ENCODE results near the gene SLC35A3.

SLC35A3 gene

GRCh38 chr1:100053727-100054126, 83.9 kb downstream of the SLC35A3 start:
- no peak overlapping the region for H3K4me3 ChIP-seq (ENCODE audit: low read depth in 1 of 2, low read length in 2 of 2)
- no peaks in the 10 kb centered on the region for H3K27me3 ChIP-seq (ENCODE audit: low read depth, low read length)
- H3K4me1 ChIP-seq (ENCODE audit: control insufficient read depth in 1 of 2, insufficient read depth in 2 of 2, low read length in 2 of 2): peaks cover 0 to 4% of the 10 kb centered on the region in 2 donors
- peaks cover 0 to 9% of the 10 kb centered on the region in 2 donors for H3K36me3 ChIP-seq (ENCODE audit: control insufficient read depth in 1 of 2, insufficient read depth in 2 of 2, low read length in 2 of 2)
- no peaks in the 10 kb centered on the region for H3K9me3 ChIP-seq (ENCODE audit: control insufficient read depth in 1 of 2, low read length in 2 of 2)
- H3K27ac ChIP-seq (ENCODE audit: low read length): no peak overlapping the region

GRCh38 chr1:100061681-100062080, 91.9 kb downstream of the SLC35A3 start:
- Histone ChIP-seq H3K9me3 (ENCODE audit: control insufficient read depth in 1 of 2, low read length in 2 of 2) (no peaks in the 10 kb centered on the region), H3K4me1 (ENCODE audit: control insufficient read depth in 1 of 2, insufficient read depth in 2 of 2, low read length in 2 of 2) (peaks cover 0 to 9% of the 10 kb centered on the region in 2 donors), H3K27me3 (ENCODE audit: low read depth, low read length) (no peaks in the 10 kb centered on the region), H3K4me3 (ENCODE audit: low read depth in 1 of 2, low read length in 2 of 2) (no peak overlapping the region), H3K36me3 (ENCODE audit: control insufficient read depth in 1 of 2, insufficient read depth in 2 of 2, low read length in 2 of 2) (peaks cover 25 to 29% of the 10 kb centered on the region in 2 donors), H3K27ac (ENCODE audit: low read length) (no peak overlapping the region)

GRCh38 chr1:100065183-100065968, 95.6 kb downstream of the SLC35A3 start:
- H3K9me3 ChIP-seq (ENCODE audit: control insufficient read depth in 1 of 2, low read length in 2 of 2): no peaks in the 10 kb centered on the region
- H3K27me3 ChIP-seq (ENCODE audit: low read depth, low read length): no peaks in the 10 kb centered on the region
- peaks cover 47 to 51% of the 10 kb centered on the region in 2 donors for H3K36me3 ChIP-seq (ENCODE audit: control insufficient read depth in 1 of 2, insufficient read depth in 2 of 2, low read length in 2 of 2)
- H3K27ac ChIP-seq (ENCODE audit: low read length): no peak overlapping the region
- no peak overlapping the region for H3K4me3 ChIP-seq (ENCODE audit: low read depth in 1 of 2, low read length in 2 of 2)
- peaks cover 0 to 9% of the 10 kb centered on the region in 2 donors for H3K4me1 ChIP-seq (ENCODE audit: control insufficient read depth in 1 of 2, insufficient read depth in 2 of 2, low read length in 2 of 2)

GRCh38 chr1:100065969-100066227, 96.1 kb downstream of the SLC35A3 start:
- Histone ChIP-seq H3K36me3 (ENCODE audit: control insufficient read depth in 1 of 2, insufficient read depth in 2 of 2, low read length in 2 of 2) (peaks cover 42 to 48% of the 10 kb centered on the region in 2 donors), H3K4me1 (ENCODE audit: control insufficient read depth in 1 of 2, insufficient read depth in 2 of 2, low read length in 2 of 2) (peaks cover 0 to 9% of the 10 kb centered on the region in 2 donors), H3K4me3 (ENCODE audit: low read depth in 1 of 2, low read length in 2 of 2) (no peak overlapping the region), H3K27me3 (ENCODE audit: low read depth, low read length) (no peaks in the 10 kb centered on the region), H3K9me3 (ENCODE audit: control insufficient read depth in 1 of 2, low read length in 2 of 2) (no peaks in the 10 kb centered on the region), H3K27ac (ENCODE audit: low read length) (no peak overlapping the region)

- H3K36me3 ChIP-seq (ENCODE audit: control insufficient read depth in 1 of 2, insufficient read depth in 2 of 2, low read length in 2 of 2): peaks cover 47 to 56% of the 10 kb centered on the region in 2 donors
- H3K27ac ChIP-seq (ENCODE audit: low read length): no peak overlapping the region
- H3K27me3 ChIP-seq (ENCODE audit: low read depth, low read length): no peaks in the 10 kb centered on the region
- H3K4me3 ChIP-seq (ENCODE audit: low read depth in 1 of 2, low read length in 2 of 2): no peak overlapping the region
- H3K4me1 ChIP-seq (ENCODE audit: control insufficient read depth in 1 of 2, insufficient read depth in 2 of 2, low read length in 2 of 2): peaks cover 0 to 8% of the 10 kb centered on the region in 2 donors
- no peaks in the 10 kb centered on the region for H3K9me3 ChIP-seq (ENCODE audit: control insufficient read depth in 1 of 2, low read length in 2 of 2)
Measured at GRCh38 chr1:100070201-100070939, 100.6 kb downstream of the SLC35A3 start.

GRCh38 chr1:100073531-100073930, 103.7 kb downstream of the SLC35A3 start:
- H3K9me3 ChIP-seq (ENCODE audit: control insufficient read depth in 1 of 2, low read length in 2 of 2): no peaks in the 10 kb centered on the region
- no peak overlapping the region for H3K27ac ChIP-seq (ENCODE audit: low read length)
- no peaks in the 10 kb centered on the region for H3K27me3 ChIP-seq (ENCODE audit: low read depth, low read length)
- H3K36me3 ChIP-seq (ENCODE audit: control insufficient read depth in 1 of 2, insufficient read depth in 2 of 2, low read length in 2 of 2): peaks cover 45 to 49% of the 10 kb centered on the region in 2 donors
- H3K4me3 ChIP-seq (ENCODE audit: low read depth in 1 of 2, low read length in 2 of 2): no peak overlapping the region
- no peaks in the 10 kb centered on the region for H3K4me1 ChIP-seq (ENCODE audit: control insufficient read depth in 1 of 2, insufficient read depth in 2 of 2, low read length in 2 of 2)

GRCh38 chr1:100074604-100075395, 105.0 kb downstream of the SLC35A3 start:
- no peaks in the 10 kb centered on the region for H3K27me3 ChIP-seq (ENCODE audit: low read depth, low read length)
- no peaks in the 10 kb centered on the region for H3K9me3 ChIP-seq (ENCODE audit: control insufficient read depth in 1 of 2, low read length in 2 of 2)
- H3K27ac ChIP-seq (ENCODE audit: low read length): no peak overlapping the region
- no peaks in the 10 kb centered on the region for H3K4me1 ChIP-seq (ENCODE audit: control insufficient read depth in 1 of 2, insufficient read depth in 2 of 2, low read length in 2 of 2)
- peaks cover 46% of the 10 kb centered on the region in 2 donors for H3K36me3 ChIP-seq (ENCODE audit: control insufficient read depth in 1 of 2, insufficient read depth in 2 of 2, low read length in 2 of 2)
- H3K4me3 ChIP-seq (ENCODE audit: low read depth in 1 of 2, low read length in 2 of 2): no peak overlapping the region

GRCh38 chr1:100075773-100076172, 106.0 kb downstream of the SLC35A3 start:
- no peaks in the 10 kb centered on the region for H3K27me3 ChIP-seq (ENCODE audit: low read depth, low read length)
- H3K4me3 ChIP-seq (ENCODE audit: low read depth in 1 of 2, low read length in 2 of 2): no peak overlapping the region
- H3K36me3 ChIP-seq (ENCODE audit: control insufficient read depth in 1 of 2, insufficient read depth in 2 of 2, low read length in 2 of 2): peaks cover 44 to 47% of the 10 kb centered on the region in 2 donors
- no peaks in the 10 kb centered on the region for H3K4me1 ChIP-seq (ENCODE audit: control insufficient read depth in 1 of 2, insufficient read depth in 2 of 2, low read length in 2 of 2)
- H3K9me3 ChIP-seq (ENCODE audit: control insufficient read depth in 1 of 2, low read length in 2 of 2): no peaks in the 10 kb centered on the region
- H3K27ac ChIP-seq (ENCODE audit: low read length): no peak overlapping the region

GRCh38 chr1:100076319-100076718, 106.5 kb downstream of the SLC35A3 start:
- peaks cover 44 to 47% of the 10 kb centered on the region in 2 donors for H3K36me3 ChIP-seq (ENCODE audit: control insufficient read depth in 1 of 2, insufficient read depth in 2 of 2, low read length in 2 of 2)
- no peak overlapping the region for H3K27ac ChIP-seq (ENCODE audit: low read length)

GRCh38 chr1:100076744-100077143, 106.9 kb downstream of the SLC35A3 start:
- H3K4me3 ChIP-seq (ENCODE audit: low read depth in 1 of 2, low read length in 2 of 2): no peak overlapping the region
- no peak overlapping the region for H3K27ac ChIP-seq (ENCODE audit: low read length)
- peaks cover 39 to 47% of the 10 kb centered on the region in 2 donors for H3K36me3 ChIP-seq (ENCODE audit: control insufficient read depth in 1 of 2, insufficient read depth in 2 of 2, low read length in 2 of 2)
- H3K9me3 ChIP-seq (ENCODE audit: control insufficient read depth in 1 of 2, low read length in 2 of 2): no peaks in the 10 kb centered on the region
- H3K4me1 ChIP-seq (ENCODE audit: control insufficient read depth in 1 of 2, insufficient read depth in 2 of 2, low read length in 2 of 2): no peaks in the 10 kb centered on the region
- no peaks in the 10 kb centered on the region for H3K27me3 ChIP-seq (ENCODE audit: low read depth, low read length)

More at GRCh38 chr1:100076319-100076718, 106.5 kb downstream of the SLC35A3 start:
- Histone ChIP-seq H3K27me3 (ENCODE audit: low read depth, low read length) (no peaks in the 10 kb centered on the region), H3K4me3 (ENCODE audit: low read depth in 1 of 2, low read length in 2 of 2) (no peak overlapping the region), H3K9me3 (ENCODE audit: control insufficient read depth in 1 of 2, low read length in 2 of 2) (no peaks in the 10 kb centered on the region), H3K4me1 (ENCODE audit: control insufficient read depth in 1 of 2, insufficient read depth in 2 of 2, low read length in 2 of 2) (no peaks in the 10 kb centered on the region)

GRCh38 chr1:100077531-100077930, 107.7 kb downstream of the SLC35A3 start:
- Histone ChIP-seq H3K4me3 (ENCODE audit: low read depth in 1 of 2, low read length in 2 of 2) (no peak overlapping the region), H3K27ac (ENCODE audit: low read length) (no peak overlapping the region), H3K4me1 (ENCODE audit: control insufficient read depth in 1 of 2, insufficient read depth in 2 of 2, low read length in 2 of 2) (no peaks in the 10 kb centered on the region), H3K9me3 (ENCODE audit: control insufficient read depth in 1 of 2, low read length in 2 of 2) (no peaks in the 10 kb centered on the region), H3K27me3 (ENCODE audit: low read depth, low read length) (no peaks in the 10 kb centered on the region), H3K36me3 (ENCODE audit: control insufficient read depth in 1 of 2, insufficient read depth in 2 of 2, low read length in 2 of 2) (peaks cover 40 to 48% of the 10 kb centered on the region in 2 donors)
